NCI-H2171 (cell line): ENCODE data around the gene CYB561A3.

Experiments used
- DNase-seq: peaks from one replicate; lab custom pipeline; 2025; lab: John Stamatoyannopoulos, UW

The CYB561A3 gene

DNA sequence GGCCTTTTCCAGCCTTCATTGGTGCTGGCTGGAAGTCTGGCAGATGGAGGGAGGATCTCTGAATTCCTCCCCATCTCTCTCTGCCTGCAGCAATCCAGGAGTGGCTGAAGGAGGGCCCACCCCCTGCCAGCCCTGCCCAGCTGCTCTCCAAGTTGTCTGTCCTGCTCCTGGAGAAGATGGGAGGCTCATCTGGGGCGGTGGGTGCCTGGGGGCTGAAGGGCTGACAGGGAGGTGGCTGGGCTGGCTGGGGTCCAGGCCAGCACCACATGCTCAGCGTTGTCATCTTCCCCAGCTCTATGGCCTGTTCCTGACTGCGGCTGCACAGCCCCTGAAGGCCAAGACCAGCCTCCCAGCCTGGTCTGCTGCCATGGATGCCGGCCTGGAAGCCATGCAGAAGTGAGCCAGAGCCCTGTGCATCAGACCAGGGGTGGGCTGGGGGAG is 16.5 kb downstream of the CYB561A3 start:
- DNase-seq = peak; percentile 10

DNA sequence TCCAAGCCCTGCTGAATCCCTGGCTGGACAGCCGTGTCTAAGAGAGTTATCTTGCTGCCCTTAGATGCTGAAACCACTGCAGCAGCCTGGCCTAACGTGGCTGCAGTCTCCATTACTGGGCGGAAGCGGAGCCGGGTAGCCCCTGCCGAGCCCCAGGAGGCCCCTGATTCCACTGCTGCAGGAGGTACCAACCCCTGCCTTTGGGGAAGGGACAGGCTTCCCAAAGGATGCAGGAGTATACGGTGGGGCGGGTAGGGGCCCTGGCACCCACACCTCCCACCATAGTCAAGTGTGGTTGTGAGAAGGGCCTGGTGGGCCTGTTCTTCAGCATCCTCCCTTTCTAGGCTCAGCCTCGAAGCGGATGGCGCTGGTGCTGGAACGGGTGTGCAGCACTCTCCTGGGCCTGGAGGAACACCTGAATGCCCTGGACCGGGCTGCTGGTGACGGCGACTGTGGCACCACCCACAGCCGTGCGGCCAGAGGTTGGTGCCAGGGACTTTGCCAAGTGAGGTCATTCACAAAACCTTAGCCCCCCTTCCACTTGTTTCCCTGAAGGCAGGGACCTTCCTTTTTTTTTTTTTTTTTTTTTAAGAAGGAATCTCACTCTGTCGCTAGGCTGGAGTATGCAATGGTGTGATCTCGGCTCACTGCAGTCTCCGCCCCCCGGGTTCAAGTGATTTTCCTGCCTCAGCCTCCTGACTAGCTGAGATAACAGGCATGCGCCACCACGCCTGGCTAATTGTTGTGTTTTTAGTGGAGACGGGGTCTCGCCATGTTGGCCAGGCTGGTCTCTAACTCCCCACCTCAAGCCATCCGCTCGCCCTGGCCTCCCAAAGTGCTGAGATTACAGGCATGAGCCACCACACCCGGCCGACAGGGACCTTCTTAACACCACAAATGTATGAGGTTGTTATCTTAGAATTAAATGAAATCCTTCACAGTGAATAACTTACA is 17.6 kb downstream of the CYB561A3 start:
- DNase-seq = no peak

DNA sequence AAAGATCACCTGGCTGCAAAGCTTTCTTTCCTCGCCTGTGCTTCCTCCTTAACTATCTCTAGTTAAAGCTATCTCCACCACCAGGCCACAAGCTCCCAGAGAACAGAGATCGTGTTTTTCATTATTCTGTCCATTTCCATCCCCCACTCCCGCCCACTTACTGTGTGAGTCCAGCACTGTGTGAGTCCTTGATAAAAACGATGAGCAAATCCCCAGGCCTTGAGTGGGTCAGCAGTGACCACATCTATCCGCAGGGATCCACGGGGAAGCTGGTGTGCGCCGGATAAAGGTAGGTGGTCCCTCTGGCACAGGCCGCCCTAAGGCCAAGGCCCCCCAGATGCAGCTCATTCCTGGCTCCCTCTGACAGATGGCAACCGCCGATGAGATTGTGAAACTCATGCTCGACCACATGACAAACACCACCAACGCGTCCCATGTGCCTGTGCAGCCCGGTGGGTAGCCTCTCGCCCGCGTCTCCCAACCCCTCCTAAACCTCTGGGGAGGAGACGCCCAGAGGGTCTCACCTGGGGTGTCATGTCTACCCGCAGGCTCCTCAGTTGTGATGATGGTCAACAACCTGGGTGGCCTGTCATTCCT is 19.4 kb downstream of the CYB561A3 start:
- DNase-seq = no peak

DNA sequence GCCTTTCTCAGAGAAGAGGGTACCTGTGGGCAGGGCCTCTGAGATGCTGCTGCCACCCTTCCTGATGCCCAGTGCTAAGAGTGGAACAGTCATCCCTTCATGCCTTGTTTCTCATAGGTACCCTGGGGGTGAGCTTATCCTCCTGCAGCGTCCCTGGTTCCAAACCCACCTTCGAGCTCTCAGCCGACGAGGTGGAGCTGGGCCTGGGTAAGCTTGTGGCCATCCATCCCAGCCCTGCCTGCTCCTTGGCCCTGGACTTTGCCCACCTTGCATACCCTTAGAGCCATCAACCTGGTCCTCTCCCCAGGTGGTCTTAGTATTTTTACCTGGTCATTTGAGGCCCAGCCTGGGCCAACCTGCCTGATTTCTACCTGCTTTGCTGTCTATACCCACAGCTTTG is 20.0 kb downstream of the CYB561A3 start:
- no peak for DNase-seq

DNA sequence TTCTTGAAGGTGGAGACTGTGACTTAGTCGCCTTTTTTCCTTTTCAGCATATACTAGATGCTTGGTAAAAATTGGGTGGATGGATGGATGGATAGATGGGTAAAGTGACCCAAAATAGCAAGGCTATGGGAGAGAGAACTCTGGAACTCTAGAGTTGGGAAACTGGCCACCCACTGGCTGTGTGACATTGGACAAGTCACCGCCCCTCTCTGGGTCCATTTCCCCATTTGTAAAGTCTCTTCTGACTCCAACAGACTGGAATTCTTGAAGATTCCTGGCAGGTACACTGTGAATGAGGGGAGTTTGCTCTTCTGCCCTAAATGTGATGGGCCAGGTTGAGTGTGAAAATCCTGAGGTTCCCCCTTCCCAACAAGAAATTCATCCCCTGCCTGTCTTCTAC is 20.7 kb downstream of the CYB561A3 start:
- DNase-seq = no peak

DNA sequence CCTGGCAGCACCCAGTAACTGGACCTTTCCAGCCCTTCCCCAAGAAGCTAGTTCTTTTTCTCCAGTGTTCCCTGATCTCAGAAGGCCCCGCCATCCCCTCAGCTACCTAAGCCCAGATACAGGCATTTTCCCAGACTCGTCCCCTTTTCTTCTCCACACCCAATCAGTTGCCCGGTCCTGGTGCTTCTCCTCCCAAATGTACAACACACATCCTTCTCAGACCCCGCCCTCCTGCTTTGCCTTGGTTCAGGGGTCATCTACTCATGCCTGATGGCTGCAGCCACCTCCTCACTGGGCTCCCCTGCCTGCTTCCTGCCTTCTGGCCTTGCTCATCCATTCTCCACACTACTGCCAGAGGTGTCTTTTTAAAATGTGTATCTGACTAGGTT is 22.2 kb downstream of the CYB561A3 start:
- DNase-seq = no peak

DNA sequence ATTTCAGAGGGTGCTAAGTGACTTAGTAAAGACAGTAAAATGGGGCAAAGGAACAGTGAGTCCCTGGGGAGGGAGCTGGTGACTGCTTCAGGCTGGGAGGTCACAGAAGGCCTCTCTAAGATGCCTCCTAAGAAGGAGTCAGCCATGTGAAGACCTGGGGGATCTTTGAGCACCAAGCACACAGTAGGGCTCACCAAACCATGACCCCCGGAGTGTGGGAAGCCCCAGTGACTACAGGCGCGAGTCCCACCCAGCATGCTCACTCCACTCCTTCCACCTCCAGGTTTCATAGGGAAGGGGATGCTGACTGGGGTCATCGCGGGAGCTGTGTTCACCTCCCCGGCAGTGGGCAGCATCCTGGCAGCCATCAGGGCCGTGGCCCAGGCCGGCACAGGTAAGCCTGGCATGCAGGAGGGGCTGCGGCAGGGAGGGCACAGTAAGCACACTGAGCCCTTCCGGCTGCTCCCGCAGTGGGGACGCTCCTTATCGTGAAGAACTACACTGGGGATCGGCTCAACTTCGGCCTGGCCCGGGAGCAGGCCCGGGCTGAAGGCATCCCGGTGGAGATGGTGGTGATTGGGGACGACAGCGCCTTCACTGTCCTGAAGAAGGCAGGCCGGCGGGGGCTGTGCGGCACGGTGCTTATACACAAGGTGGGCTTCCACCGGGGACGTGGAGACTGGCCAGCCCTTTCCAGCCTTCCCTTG is 22.7 kb downstream of the CYB561A3 start:
- no peak for DNase-seq

DNA sequence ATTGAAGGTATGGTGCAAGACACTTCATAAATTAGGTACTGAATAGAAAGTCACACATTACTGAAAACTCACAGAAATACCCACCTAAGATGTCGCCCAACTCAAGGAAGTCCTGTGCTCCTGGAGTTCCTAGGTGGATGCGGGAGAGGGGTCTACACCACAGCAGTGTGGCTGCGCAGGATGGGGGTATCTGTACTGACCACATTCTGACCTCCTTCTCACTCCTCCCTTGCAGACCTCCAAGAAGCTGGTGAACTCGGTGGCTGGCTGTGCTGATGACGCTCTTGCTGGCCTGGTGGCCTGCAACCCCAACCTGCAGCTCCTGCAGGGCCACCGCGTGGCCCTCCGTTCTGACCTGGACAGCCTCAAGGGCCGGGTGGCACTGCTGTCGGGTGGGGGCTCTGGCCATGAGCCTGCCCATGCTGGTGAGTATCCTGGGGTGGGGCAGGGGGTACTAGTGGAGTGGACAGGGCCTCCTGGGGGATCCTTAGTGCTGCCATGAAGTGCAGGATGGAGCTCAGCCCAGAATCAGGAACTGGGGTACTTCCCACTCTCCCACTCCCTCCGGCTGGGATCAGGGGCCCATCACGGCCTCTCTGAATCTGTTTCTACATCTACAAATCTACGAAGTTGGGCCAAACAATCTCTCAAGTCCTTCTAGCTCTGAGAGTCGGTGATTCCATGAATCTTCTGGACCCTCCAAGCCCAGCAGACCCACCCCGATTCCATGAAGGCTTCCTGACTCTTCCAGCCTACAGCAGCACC is 23.8 kb downstream of the CYB561A3 start:
- no peak for DNase-seq

DNA sequence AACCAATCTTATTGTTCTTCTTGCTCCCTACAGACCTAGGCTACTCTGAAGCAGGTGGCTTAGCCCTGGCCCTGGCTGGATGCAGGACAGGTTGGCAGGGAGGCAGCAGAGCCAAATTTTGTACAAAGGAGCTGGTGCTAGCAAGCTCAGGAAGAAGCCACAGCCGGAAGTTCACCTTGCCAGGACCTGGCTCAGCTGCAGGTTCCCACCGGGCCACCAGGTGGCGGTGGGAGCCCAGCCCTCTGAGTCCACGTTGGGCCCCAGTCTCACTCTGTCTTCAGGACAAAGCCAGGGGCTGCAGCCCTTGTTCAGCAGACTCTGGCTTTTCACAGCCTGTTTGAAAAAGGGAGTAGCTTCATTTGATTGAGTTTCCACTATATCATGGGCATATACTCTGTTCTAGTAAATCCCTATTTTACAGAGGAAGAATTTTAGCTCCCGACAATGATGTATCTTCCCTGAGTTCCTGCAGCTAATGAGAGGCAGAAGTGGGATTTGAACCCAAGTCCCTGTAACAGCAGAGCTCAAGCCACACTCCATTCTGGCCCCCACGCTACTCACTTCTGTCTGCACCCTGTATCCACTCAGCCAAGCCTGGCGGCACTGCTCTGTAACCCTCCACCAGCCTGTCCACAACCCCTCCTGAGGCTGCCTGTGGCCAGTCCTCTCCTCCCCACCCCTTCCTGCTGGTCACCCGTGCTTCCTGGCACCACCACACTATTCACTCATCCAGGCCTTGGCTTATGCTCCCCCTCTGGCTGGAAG is 25.3 kb downstream of the CYB561A3 start:
- DNase-seq = peak; percentile 85

DNA sequence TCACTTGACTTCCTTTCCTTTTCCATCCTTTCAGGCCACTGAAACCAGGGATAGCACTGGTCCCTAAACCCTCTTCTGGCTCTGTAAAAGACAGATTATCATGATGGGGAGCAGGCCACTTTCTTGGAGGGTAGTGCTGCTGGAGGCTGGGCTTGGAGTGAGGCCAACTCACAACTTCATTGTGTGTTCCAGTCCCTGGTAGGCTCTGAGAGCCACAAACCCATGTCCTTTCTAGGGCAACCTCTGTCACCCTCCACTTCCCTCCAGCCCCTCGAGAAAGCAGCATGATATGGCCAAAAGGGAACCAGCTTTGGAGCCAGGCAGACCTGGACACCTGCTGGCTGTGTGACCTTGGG is 26.3 kb downstream of the CYB561A3 start:
- DNase-seq = no peak

DNA sequence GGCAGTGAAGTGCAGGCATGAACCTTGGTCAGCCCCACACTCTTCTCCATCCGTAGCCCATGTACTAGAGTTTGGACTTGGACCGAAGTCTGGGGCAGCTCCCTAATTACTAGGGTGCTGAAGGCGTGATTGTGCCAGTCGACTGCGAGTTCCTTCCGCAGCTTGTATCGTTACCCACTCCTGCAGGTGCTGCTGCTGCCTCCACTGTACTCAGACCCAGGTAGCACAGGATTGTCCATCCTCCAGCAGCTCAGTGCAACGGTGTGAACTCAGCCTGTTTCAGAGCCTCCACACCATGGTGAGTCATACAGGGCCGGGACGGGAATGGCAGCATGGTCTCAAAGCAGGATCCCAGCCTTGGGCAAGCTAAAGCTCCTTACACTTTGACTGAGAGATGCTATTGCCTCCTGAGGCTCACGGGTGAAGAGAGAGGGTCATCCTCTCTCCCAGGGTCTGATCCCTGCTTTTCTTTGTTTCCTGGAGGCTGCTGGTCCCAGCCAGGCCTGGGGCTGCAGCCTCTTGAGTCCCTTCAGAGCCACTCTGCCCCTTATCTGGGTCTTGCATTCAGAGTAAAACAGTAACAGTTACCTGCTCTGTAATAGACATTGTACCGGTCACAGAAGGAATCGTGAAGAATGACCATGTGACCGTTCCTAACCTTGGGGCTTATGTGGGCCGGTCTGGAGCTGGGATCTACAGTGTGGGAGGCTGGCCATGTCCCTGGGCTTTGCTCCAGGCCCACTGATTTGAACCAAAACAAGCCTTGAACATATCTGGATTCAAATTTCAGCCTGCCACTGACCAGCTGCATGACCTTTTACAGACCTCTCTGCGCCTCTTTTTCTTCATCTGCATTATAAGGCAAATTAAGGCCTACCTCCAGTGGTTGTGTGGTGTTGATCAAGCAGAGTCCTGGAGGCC is 27.0 kb downstream of the CYB561A3 start:
- DNase-seq = no peak

DNA sequence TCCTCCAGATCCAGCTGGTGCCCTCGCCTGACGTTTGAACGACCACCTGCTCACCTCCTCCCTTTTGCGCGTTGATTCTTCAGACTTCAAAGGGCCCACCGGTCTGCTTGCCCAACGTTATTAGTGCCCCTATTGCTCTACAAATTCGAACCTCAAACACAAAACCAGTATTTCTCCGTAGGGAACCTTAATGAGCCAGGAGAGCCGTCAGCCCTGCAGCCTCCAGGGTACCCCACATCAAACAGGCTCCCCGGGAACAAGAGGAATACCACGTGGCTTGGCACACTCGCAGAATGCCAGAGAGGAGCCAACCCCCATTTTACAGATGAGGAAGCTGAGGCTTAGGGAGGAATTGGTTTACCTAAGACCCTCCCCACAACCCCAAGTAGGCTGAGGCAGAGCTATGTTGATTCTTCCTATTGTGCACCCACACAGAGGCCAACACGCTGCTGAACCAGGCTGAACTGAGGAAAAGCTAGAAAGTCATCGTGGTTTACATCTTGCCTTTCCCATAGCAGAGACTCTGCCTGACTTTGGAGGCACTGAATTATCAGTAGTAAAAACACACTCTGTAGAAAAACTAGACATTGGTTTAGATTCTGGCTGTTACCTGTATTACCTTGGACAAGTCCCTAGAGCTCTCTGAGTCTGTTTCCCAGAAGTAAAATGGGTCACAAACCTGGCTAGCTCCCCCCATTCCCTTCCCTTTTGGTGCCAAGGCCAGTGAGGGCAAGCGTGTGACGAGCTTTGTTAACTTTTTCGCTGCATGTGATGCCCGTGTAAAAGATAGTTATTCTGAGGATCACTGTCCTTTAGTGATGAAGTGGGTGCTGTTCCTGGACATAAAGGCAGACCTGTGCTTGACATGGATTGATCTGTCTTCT is 27.9 kb downstream of the CYB561A3 start:
- DNase-seq = peak; percentile 13

DNA sequence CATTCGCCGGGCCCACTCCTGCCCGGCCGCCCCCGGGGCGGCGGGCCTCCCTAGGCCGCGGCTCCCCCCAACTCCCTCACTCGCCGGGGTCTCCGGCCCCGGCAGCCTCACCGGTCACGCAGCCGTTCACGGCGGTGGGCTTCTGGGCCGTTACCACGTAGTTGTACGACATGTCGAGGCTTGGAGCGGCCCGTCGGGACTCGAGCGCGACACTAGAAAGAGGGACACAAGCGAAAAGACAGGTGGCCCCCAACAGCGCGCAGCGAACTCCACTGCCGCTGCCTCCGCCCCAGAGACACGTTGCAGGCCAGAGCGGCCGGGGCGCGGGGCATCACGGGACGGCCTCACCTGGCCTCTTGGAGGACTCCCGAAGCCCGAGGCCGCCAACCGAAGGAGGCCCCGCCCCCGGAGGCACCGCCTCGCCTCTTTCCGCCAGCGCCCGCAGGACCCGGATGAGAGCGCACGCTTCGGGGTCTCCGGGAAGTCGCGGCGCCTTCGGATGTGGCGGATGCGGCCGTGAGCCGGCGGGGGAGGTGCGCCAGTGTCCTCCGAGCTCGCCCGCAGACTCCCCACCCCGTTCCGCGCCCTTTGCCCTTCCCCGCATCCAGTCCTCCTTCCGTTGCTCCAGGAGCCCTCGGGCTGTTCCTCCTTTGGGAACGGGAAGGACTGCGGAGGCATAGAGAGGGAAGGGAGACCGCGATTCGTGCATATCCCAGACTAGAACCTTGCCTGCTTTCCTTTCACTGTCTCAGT is 28.7 kb downstream of the CYB561A3 start, which contains the start of the genes DDB1 and TKFC:
TSS of gene DDB1 (minus strand) at position 309 of the 753 bp plus-strand sequence. CDS start at position 172, 137 bp downstream.
TSS of gene TKFC (plus strand) at position 432 of the 753 bp plus-strand sequence. CDS start 1,501 bp downstream, outside the sequence.
- DNase-seq = peak; percentile 95

DNA sequence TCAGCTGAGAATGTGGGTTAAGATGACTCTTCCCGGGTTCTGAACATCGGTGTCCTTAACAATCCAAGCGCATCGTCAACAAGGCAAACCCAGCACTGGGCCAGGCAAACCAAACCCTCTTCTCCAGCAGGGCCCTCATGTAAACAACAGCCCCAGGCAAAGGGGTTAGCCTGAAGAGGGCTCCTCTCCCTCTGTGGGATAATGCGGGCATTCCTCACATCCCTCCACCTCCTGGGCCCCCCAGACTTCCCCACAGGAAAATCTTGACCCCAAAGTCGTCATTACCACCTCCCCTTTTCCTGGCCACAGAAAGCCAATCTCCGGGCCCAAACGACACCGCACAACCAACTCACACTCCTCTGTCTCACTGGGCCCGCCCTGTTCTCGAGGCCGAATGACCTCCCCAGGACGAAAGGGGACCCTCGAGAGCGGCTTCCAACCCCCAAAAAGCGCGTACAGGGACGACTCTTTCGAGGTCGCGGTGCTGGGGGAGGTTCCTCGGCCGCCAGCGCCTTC is 29.3 kb downstream of the CYB561A3 start:
- DNase-seq = no peak

DNA sequence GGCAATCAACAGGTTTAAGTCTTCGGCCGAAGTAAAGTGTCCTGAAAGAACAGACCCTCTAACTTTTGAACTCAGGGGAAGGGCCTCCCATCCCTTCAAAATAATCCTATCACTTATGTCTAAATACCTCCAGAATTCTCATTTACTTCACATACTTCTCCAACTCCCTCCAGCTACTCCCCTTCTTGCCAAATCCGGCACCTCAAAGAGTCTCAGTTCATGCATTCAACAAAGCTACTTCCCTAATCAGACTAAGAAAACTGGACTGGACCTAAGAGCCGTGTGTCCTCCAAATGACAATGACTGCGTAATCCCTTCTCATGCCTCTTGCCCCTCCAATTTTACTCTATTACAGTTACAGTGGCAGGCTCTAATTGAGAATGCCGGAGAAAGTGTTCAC is 30.0 kb downstream of the CYB561A3 start:
- DNase-seq = no peak

DNA sequence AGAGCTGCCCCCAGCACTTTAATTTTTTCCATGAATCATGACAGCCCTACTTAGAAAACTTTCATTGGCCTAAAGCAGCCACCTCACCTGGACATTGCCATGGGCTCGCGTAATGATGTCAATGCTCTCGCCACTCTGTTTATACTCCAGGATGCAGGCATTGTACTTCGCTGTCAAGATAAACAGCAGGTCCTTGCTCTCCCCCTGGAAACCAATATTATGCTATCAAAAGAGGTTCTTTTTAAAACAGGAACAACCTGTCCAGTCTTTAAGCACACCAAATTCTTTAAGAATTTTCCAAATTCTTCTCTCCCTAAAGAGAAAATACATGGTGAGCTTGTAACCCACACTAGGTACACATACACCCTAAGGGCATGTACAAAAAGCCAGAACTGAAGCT is 31.8 kb downstream of the CYB561A3 start:
- no peak for DNase-seq

DNA sequence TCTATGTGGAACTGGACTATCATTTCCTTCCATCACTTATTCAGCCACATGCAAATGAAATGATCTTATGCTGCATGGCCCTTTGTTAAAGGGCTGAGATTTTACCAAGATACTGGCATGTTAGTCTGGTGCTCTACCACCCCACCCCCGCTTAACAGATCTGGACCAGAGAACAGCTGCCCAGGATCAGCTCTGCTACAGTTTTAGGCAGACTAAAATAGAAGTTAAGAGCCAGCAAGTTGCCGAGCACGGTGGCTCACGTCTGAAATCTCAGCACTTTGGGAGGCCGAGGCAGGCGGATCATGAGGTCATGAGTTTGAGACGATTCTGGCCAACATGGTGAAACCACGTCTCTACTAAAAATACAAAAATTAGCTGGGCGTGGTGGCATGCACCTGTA is 33.3 kb downstream of the CYB561A3 start:
- DNase-seq = no peak

DNA sequence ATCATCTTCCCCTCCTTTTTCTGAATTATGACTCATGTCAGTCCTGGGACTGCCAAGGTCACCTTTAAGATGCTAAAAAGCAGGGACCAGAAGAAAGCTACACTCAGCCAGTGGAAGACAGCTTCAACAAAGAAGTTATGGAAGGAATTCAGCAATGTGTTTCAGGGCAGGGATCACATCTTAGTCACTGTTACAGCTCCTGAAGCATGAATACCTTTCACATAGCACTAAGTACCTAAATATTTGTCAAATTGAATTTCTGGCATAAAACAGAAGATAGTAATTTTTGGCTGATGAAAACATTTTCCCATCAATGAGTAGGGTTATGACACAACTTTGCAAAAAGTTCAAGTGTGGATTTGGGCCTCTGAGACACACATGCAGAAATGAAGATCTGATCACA is 34.0 kb downstream of the CYB561A3 start:
- no peak for DNase-seq
